HEK293 (cell line): ENCODE measurements around the gene PCNA.

ENCODE experiments used
- CTCF ChIA-PET: fragments of 350-600 bp; formaldehyde crosslinking; extraction: SDS; loops from one replicate; lab custom pipeline; 2021; ENCODE audit warnings: antibody characterized with exemption; lab: Yijun Ruan, JAX
- POLR2A ChIA-PET: fragments of 300-600 bp; formaldehyde crosslinking; extraction: SDS; loops from one replicate; lab custom pipeline; 2020; ENCODE audit warnings: antibody characterized with exemption, inconsistent platforms; lab: Yijun Ruan, JAX
- H3K27ac ChIP-seq: fragments of 200-500 bp; sonication (Bioruptor generic); 2 replicates; pipeline ENCODE4 v1.5.1; 2014; ENCODE audit warnings: low read depth, low read length, control low read depth, inconsistent platforms; ENCODE audit errors: extremely low read depth
- H3K36me3 ChIP-seq, 2 experiments: fragments of 200-500 bp in 1 of 2; sonication (Bioruptor generic) in 1 of 2; 1 replicate in 1 of 2; 2 replicates in 1 of 2; pipeline ENCODE4 v1.5.1; 2014 to 2017; ENCODE audit warnings: inconsistent platforms in 2 of 2, low read length in 2 of 2; ENCODE audit not compliant: control insufficient read depth in 2 of 2, insufficient read depth in 1 of 2
- H3K4me1 ChIP-seq: fragments of 200-500 bp; sonication (Bioruptor generic); 2 replicates; pipeline ENCODE4 v1.5.1; 2014; ENCODE audit warnings: mild to moderate bottlenecking, low read length, inconsistent platforms; ENCODE audit not compliant: control insufficient read depth, insufficient read depth
- H3K4me3 ChIP-seq: 2 replicates; pipeline ENCODE4 v1.5.1; 2011; ENCODE audit warnings: low read depth, mild to moderate bottlenecking, control low read depth, low read length, moderate library complexity
- H3K9me3 ChIP-seq: fragments of 200-500 bp; sonication (Bioruptor generic); 2 replicates; pipeline ENCODE4 v1.5.1; 2014; ENCODE audit warnings: low read depth, low read length, inconsistent platforms; ENCODE audit not compliant: control insufficient read depth, insufficient read depth
- GLI4 ChIP-seq: fragments of 450-650 bp; formaldehyde crosslinking; IDR thresholded peaks from 2 replicates; pipeline ENCODE4 v1.5.1; 2016; ENCODE audit warnings: missing biosample characterization, missing genetic modification characterization
- HIC1 ChIP-seq: fragments of 450-650 bp; formaldehyde crosslinking; IDR thresholded peaks from 2 replicates; pipeline ENCODE4 v1.5.1; 2016; ENCODE audit warnings: missing biosample characterization, missing genetic modification characterization
- KLF9 ChIP-seq: fragments of 450-650 bp; formaldehyde crosslinking; IDR thresholded peaks from 2 replicates; pipeline ENCODE4 v1.5.1; 2016; ENCODE audit warnings: missing biosample characterization, missing genetic modification characterization, low read depth
- MZF1 ChIP-seq: fragments of 450-650 bp; formaldehyde crosslinking; IDR thresholded peaks from 2 replicates; pipeline ENCODE4 v1.5.1; 2017; ENCODE audit warnings: missing biosample characterization, missing genetic modification characterization, borderline replicate concordance
- REST ChIP-seq: fragments of 450-650 bp; formaldehyde crosslinking; IDR thresholded peaks from 2 replicates; pipeline ENCODE4 v1.5.1; 2016; ENCODE audit warnings: missing biosample characterization, missing genetic modification characterization
- SP7 ChIP-seq: fragments of 450-650 bp; formaldehyde crosslinking; IDR thresholded peaks from 2 replicates; pipeline ENCODE4 v1.5.1; 2016; ENCODE audit warnings: missing biosample characterization, missing genetic modification characterization
- YY1 ChIP-seq: fragments of 450-650 bp; formaldehyde crosslinking; IDR thresholded peaks from 2 replicates; pipeline ENCODE4 v1.5.1; 2018; ENCODE audit warnings: missing biosample characterization, missing genetic modification characterization
- ZBTB8A ChIP-seq: fragments of 450-650 bp; formaldehyde crosslinking; IDR thresholded peaks from 2 replicates; pipeline ENCODE4 v1.5.1; 2016; ENCODE audit warnings: missing biosample characterization, missing genetic modification characterization
- ZFP3 ChIP-seq: fragments of 450-650 bp; formaldehyde crosslinking; IDR thresholded peaks from 2 replicates; pipeline ENCODE4 v1.5.1; 2016; ENCODE audit warnings: low read depth, missing biosample characterization, missing genetic modification characterization
- ZNF10 ChIP-seq: fragments of 450-650 bp; formaldehyde crosslinking; IDR thresholded peaks from 2 replicates; pipeline ENCODE4 v1.5.1; 2017; ENCODE audit warnings: missing biosample characterization, missing genetic modification characterization
- ZNF169 ChIP-seq: fragments of 450-650 bp; formaldehyde crosslinking; IDR thresholded peaks from 2 replicates; pipeline ENCODE4 v1.5.1; 2016; ENCODE audit warnings: missing biosample characterization, missing genetic modification characterization
- ZNF175 ChIP-seq: fragments of 450-650 bp; formaldehyde crosslinking; IDR thresholded peaks from 2 replicates; pipeline ENCODE4 v1.5.1; 2016; ENCODE audit warnings: missing biosample characterization, missing genetic modification characterization
- ZNF274 ChIP-seq, 2 experiments: fragments of 200-500 bp in 1 of 2; fragments of 450-650 bp in 1 of 2; sonication (Bioruptor generic) in 1 of 2; formaldehyde crosslinking in 1 of 2; IDR thresholded peaks; 2 replicates each; pipeline versions ENCODE4 v1.5.1 to v1.6.1; 2014 to 2016; ENCODE audit warnings: borderline replicate concordance in 1 of 2, inconsistent platforms in 1 of 2, low read length in 1 of 2, missing biosample characterization in 1 of 2, missing genetic modification characterization in 1 of 2
- ZNF280D ChIP-seq: fragments of 450-650 bp; formaldehyde crosslinking; IDR thresholded peaks from 2 replicates; pipeline ENCODE4 v1.5.1; 2016; ENCODE audit warnings: missing biosample characterization, missing genetic modification characterization
- ZNF341 ChIP-seq: fragments of 450-650 bp; formaldehyde crosslinking; IDR thresholded peaks from 2 replicates; pipeline ENCODE4; 2016; ENCODE audit warnings: low read depth, missing biosample characterization, missing genetic modification characterization
- ZNF37A ChIP-seq: fragments of 450-650 bp; IDR thresholded peaks from 2 replicates; pipeline ENCODE4 v1.5.1; 2018; ENCODE audit warnings: missing biosample characterization, missing genetic modification characterization
- ZNF391 ChIP-seq: fragments of 450-650 bp; formaldehyde crosslinking; IDR thresholded peaks from 2 replicates; pipeline ENCODE4 v1.5.1; 2016; ENCODE audit warnings: low read depth, missing biosample characterization, missing genetic modification characterization, borderline replicate concordance
- ZNF416 ChIP-seq: fragments of 450-650 bp; formaldehyde crosslinking; IDR thresholded peaks from 2 replicates; pipeline ENCODE4 v1.5.1; 2016; ENCODE audit warnings: missing biosample characterization, missing genetic modification characterization
- ZNF561 ChIP-seq: fragments of 450-650 bp; IDR thresholded peaks from 2 replicates; pipeline ENCODE4 v1.5.1; 2018; ENCODE audit warnings: missing biosample characterization, missing genetic modification characterization, borderline replicate concordance
- ZNF629 ChIP-seq: fragments of 450-650 bp; formaldehyde crosslinking; IDR thresholded peaks from 2 replicates; pipeline ENCODE4 v1.5.1; 2017; ENCODE audit warnings: missing biosample characterization, missing genetic modification characterization
- ZNF639 ChIP-seq: fragments of 450-650 bp; formaldehyde crosslinking; IDR thresholded peaks from 2 replicates; pipeline ENCODE4 v1.5.1; 2016; ENCODE audit warnings: missing biosample characterization, missing genetic modification characterization
- ZNF670 ChIP-seq: fragments of 450-650 bp; formaldehyde crosslinking; IDR thresholded peaks from 2 replicates; pipeline ENCODE4 v1.5.1; 2016; ENCODE audit warnings: missing biosample characterization, missing genetic modification characterization, low read depth
- ZNF707 ChIP-seq: fragments of 450-650 bp; formaldehyde crosslinking; IDR thresholded peaks from 2 replicates; pipeline ENCODE4 v1.5.1; 2016; ENCODE audit warnings: missing biosample characterization, missing genetic modification characterization
- ZNF843 ChIP-seq: fragments of 450-650 bp; formaldehyde crosslinking; IDR thresholded peaks from 2 replicates; pipeline ENCODE4 v1.5.1; 2016; ENCODE audit warnings: missing biosample characterization, missing genetic modification characterization

The PCNA gene

GRCh38 chr20:5128886-5129285, 9.1 kb upstream of the PCNA start:
- no peak for TF ChIP-seq ZNF843 (tag by site-specific recombination)
- peak; percentile 91 for TF ChIP-seq REST (tag by site-specific recombination)
- Histone ChIP-seq H3K4me1 (peaks cover 5% of the 10 kb centered on the region), H3K36me3 (peaks cover 0 to 7% of the 10 kb centered on the region in 2 experiments; a peak in 1 of 3 replicates), H3K4me3 (no peak overlapping the region), H3K9me3 (no peaks in the 10 kb centered on the region), H3K27ac (no peak overlapping the region)
- POLR2A ChIA-PET = interaction anchor here (0.9 to 2.0 kb wide), 3 partner anchors 9 to 63 kb away, joined by 3 to 11 read pairs (median 4); partner anchors contain the start of gene PCNA
- CTCF ChIA-PET = interaction anchor here (0.5 to 1.2 kb wide), 7 partner anchors 9 to 401 kb away, joined by 3 to 6 read pairs (median 3); partner anchors contain the start of gene PCNA

GRCh38 chr20:5127859-5128424, 8.2 kb upstream of the PCNA start:
- POLR2A ChIA-PET = interaction anchor here (0.7 to 2.1 kb wide), 8 partner anchors 8 to 64 kb away, joined by 3 to 11 read pairs (median 4); partner anchors contain the start of gene PCNA
- peak overlapping the region; percentile 96 for H3K27ac ChIP-seq
- H3K4me3 ChIP-seq = peak overlapping the region; percentile 93
- 0 out of 2 replicates have a peak, but pooled peaks have one; percentile 4 for TF ChIP-seq ZNF629 (tag by site-specific recombination)
- no peak for TF ChIP-seq ZNF561 (tag by site-specific recombination)
- TF ChIP-seq ZNF175 (tag by site-specific recombination) = no peak
- no peak for TF ChIP-seq ZNF416
- TF ChIP-seq ZNF169 (tag by site-specific recombination) = no peak
- no peak for TF ChIP-seq HIC1 (tag by site-specific recombination)
- TF ChIP-seq KLF9 (tag by site-specific recombination) = no peak
- no peak for TF ChIP-seq ZNF10
- no peak for TF ChIP-seq ZNF341
- 0 out of 2 replicates have a peak, but pooled peaks have one; percentile 38 for TF ChIP-seq SP7
- no peak for TF ChIP-seq ZNF280D (tag by site-specific recombination)
- TF ChIP-seq ZNF670 (tag by site-specific recombination) = no peak
- TF ChIP-seq ZNF274 (IDR thresholded peaks at IDR 0.05; ENCODE audit: low read length) = no peak
- TF ChIP-seq ZNF274 (tag by site-specific recombination; IDR thresholded peaks at IDR 0.05; ENCODE audit: borderline replicate concordance) = no peak
- 0 out of 2 replicates have a peak, but pooled peaks have one; percentile 30 for TF ChIP-seq ZNF639 (tag by site-specific recombination)
- TF ChIP-seq YY1 = no peak
- no peak for TF ChIP-seq ZNF391 (tag by site-specific recombination)
- TF ChIP-seq ZNF707 = no peak
- TF ChIP-seq GLI4 (tag by site-specific recombination) = no peak
- TF ChIP-seq ZBTB8A (tag by site-specific recombination) = no peak
- TF ChIP-seq ZNF37A (tag by site-specific recombination) = no peak
- TF ChIP-seq ZFP3 (tag by site-specific recombination) = no peak
- 0 out of 2 replicates have a peak, but pooled peaks have one; percentile 8 for TF ChIP-seq MZF1 (tag by site-specific recombination)

More at GRCh38 chr20:5127859-5128424, 8.2 kb upstream of the PCNA start:
- Histone ChIP-seq H3K4me1 (peaks cover 5% of the 10 kb centered on the region), H3K9me3 (no peaks in the 10 kb centered on the region), H3K36me3 (peaks cover 0 to 7% of the 10 kb centered on the region in 2 experiments; a peak in 1 of 3 replicates)
- CTCF ChIA-PET = interaction anchor here (0.6 to 3.5 kb wide), 9 partner anchors 8 to 295 kb away, joined by 3 to 160 read pairs (median 4); partner anchors contain the start of gene PCNA
